Epithelial cell of proximal tubule (primary cell): Measurements from ENCODE around the gene CGB2. TPM values are rescaled to one million over a fixed set of nuclear protein-coding genes. Genes with fewer than 3 reads are reported as not detected.
"Not testable (repeated sequence)": the region's sequence is repeated elsewhere in the genome, so short reads cannot be mapped to it uniquely, and the experiment has no call there.

Experiments
- DNase-seq: peaks from one replicate; pipeline ENCODE4 v3.0.0-alpha.2; 2011; ENCODE audit warnings: low read depth
- H3K4me3 ChIP-seq: 2 replicates; pipeline ENCODE4 v1.5.1; 2011; ENCODE audit warnings: low read depth, mild to moderate bottlenecking, low read length
- CTCF ChIP-seq: conservative IDR thresholded peaks from 2 replicates; pipeline ENCODE4 v1.5.1; 2012; ENCODE audit warnings: low read depth, mild to moderate bottlenecking, low read length
- total RNA-seq: library from RNA; depleted of rRNA; stranded (reverse); fragments of >200 nt; gene quantifications from 2 replicates; pipeline ENCODE4 v1.2.3, GENCODE V29; 2015

The CGB2 gene
- total RNA-seq, 1 donor from 2014 or later, result not detected

GRCh38 chr19:49017666-49018351 is 13.9 kb upstream of the CGB2 start:
- DNase-seq, result no peak
- TF ChIP-seq CTCF, result peak; percentile 45
- peak overlapping the region; percentile 48 for H3K4me3 ChIP-seq

- peak overlapping the region; percentile 48 for H3K4me3 ChIP-seq
- not testable (repeated sequence) for DNase-seq
These were observed 13.1 kb upstream of the CGB2 start for GRCh38 chr19:49018388-49019241.

GRCh38 chr19:49019242-49019932 is 12.3 kb upstream of the CGB2 start:
- peak overlapping the region; percentile 48 for H3K4me3 ChIP-seq
- TF ChIP-seq CTCF, result peak; percentile 19
- DNase-seq, result no peak

GRCh38 chr19:49020342-49020741 is 11.3 kb upstream of the CGB2 start:
- no peak for TF ChIP-seq CTCF
- H3K4me3 ChIP-seq, result no peak overlapping the region
- DNase-seq, result no peak

- no peak for DNase-seq
- no peak for TF ChIP-seq CTCF
- H3K4me3 ChIP-seq, result no peak overlapping the region
These were observed 10.5 kb upstream of the CGB2 start for GRCh38 chr19:49020931-49021895.

GRCh38 chr19:49022116-49022515 is 9.6 kb upstream of the CGB2 start:
- no peak overlapping the region for H3K4me3 ChIP-seq
- no peak for TF ChIP-seq CTCF
- no peak for DNase-seq

GRCh38 chr19:49024233-49024632 is 7.5 kb upstream of the CGB2 start, which contains the start of gene CGB3:
CGB3 (minus strand) TSS chr19:49024333; CDS start chr19:49023971, 362 bp downstream.
- not testable (repeated sequence) for H3K4me3 ChIP-seq, DNase-seq

- DNase-seq, H3K4me3 ChIP-seq: not testable (repeated sequence)
These were observed 6.6 kb upstream of the CGB2 start for GRCh38 chr19:49025088-49025487.

GRCh38 chr19:49025599-49025998 is 6.1 kb upstream of the CGB2 start:
- H3K4me3 ChIP-seq, DNase-seq: not testable (repeated sequence)

- DNase-seq, H3K4me3 ChIP-seq: not testable (repeated sequence)
These were observed 3.0 kb upstream of the CGB2 start for GRCh38 chr19:49028686-49029085.

- H3K4me3 ChIP-seq, DNase-seq: not testable (repeated sequence)
These were observed 1.9 kb upstream of the CGB2 start for GRCh38 chr19:49029749-49030148.
